NB4 (cell line): ENCODE results near the gene SLCO1C1.
A peak's percentile ranks its signal among the peaks of the same experiment; 100 is the strongest.

Experiments
- DNase-seq: peaks from one replicate; pipeline ENCODE4 v3.0.0; 2010; ENCODE audit warnings: low read depth
- H3K4me3 ChIP-seq: one replicate; pipeline ENCODE4 v1.5.1; 2011; ENCODE audit warnings: mild to moderate bottlenecking, low read depth, low read length, moderate library complexity
- CTCF ChIP-seq: IDR thresholded peaks from one replicate; pipeline ENCODE4 v1.5.1; 2012; ENCODE audit warnings: low read depth, low read length
- MAX ChIP-seq: IDR thresholded peaks from 2 replicates; pipeline ENCODE4 v1.6.1; 2011; ENCODE audit warnings: low read depth, low read length
- MYC ChIP-seq: IDR thresholded peaks from 2 replicates; pipeline ENCODE4 v1.6.1; 2011; ENCODE audit warnings: low read depth, low read length
- POLR2A ChIP-seq: IDR thresholded peaks from 2 replicates; pipeline ENCODE4 v1.6.1; 2011; ENCODE audit warnings: mild to moderate bottlenecking; ENCODE audit not compliant: insufficient read length; ENCODE audit errors: extremely low read depth

The SLCO1C1 gene

DNA sequence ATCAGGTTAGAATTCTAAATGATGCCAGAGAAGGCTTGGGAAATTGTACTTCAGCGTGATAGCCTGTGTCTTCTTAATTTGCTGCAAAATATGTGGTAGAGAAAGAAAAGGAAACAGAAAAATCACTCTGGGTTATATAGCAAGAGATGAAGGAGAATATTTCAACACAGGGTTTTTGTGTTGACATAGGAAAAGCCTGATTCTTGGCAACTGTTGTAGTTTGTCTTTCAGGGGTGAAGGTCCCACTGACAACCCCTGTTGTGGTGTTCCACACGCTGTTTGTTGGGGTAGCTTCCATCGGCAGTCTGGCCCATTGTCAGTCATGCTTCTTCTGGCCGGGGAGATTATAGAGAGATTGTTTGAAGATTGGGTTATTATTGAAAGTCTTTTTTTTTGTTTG lies 13.8 kb upstream of the SLCO1C1 start:
- TF ChIP-seq MAX (no peak), POLR2A (no peak), MYC (no peak), CTCF (no peak)
- H3K4me3 ChIP-seq, result no peak overlapping the region
- DNase-seq, result no peak

- H3K4me3 ChIP-seq, result no peak overlapping the region
- TF ChIP-seq MAX, result no peak
- TF ChIP-seq CTCF, result no peak
- TF ChIP-seq POLR2A, result no peak
- no peak for TF ChIP-seq MYC
- no peak for DNase-seq
Measured at GRCh38 chr12:20696181-20696905, 1.2 kb downstream of the SLCO1C1 start.

DNA sequence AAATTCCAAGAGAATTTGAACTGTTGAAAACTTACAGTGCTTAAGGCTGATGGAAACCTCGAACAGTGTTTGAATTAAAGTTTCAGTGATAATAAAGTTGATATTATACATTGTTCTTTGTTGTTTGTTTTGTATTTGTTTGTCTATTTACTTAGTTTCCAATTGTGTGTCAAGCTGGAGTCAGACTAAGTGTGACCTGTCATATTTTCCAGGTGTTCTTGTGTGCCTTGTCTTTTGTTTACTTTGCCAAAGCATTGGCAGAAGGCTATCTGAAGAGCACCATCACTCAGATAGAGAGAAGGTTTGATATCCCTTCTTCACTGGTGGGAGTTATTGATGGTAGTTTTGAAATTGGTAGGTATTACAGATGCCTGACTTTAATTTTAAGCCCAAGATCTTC lies 6.0 kb downstream of the SLCO1C1 start:
- TF ChIP-seq POLR2A, result no peak
- TF ChIP-seq MYC, result no peak
- no peak for TF ChIP-seq MAX
- no peak for TF ChIP-seq CTCF
- H3K4me3 ChIP-seq, result no peak overlapping the region
- no peak for DNase-seq

- DNase-seq, result no peak
- TF ChIP-seq MYC, result no peak
- TF ChIP-seq CTCF, result no peak
- TF ChIP-seq MAX, result no peak
- TF ChIP-seq POLR2A, result no peak
- H3K4me3 ChIP-seq, result no peak overlapping the region
Measured at GRCh38 chr12:20704860-20705259, 9.7 kb downstream of the SLCO1C1 start.

DNA sequence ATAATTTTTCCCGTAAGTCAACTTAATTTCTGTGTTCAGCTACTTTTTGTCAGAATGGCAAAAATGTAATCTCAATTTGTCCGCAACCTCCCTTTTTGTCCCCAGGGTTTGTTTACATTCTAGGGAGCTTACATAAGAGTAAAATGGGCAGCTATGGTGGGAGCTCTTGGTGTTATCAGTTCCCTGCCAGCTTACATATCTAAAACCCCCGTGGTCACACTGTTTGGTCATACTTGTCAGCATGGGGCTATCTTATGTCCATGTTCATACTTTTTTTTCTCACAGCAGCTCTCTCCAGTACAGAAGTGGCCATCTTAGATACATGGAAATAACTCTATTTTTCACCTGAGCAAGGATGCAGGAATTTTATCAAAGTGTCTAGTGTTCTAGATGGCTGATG lies 16.7 kb downstream of the SLCO1C1 start:
- DNase-seq, result no peak
- H3K4me3 ChIP-seq, result no peak overlapping the region
- no peak for TF ChIP-seq MAX
- TF ChIP-seq POLR2A, result no peak
- no peak for TF ChIP-seq MYC

- no peak overlapping the region for H3K4me3 ChIP-seq
- TF ChIP-seq CTCF (peak; percentile 40), POLR2A (no peak)
- DNase-seq, result peak; percentile 28
Measured at GRCh38 chr12:20716037-20716436, 20.9 kb downstream of the SLCO1C1 start.
